Astrocyte (in vitro differentiated cells and primary cell): ENCODE results near the gene MEGF6.

ENCODE experiments used
- CTCF ChIP-seq: IDR thresholded peaks from 2 replicates; pipeline ENCODE4 v1.5.1; 2011; ENCODE audit warnings: low read depth, mild to moderate bottlenecking, inconsistent platforms, low read length, moderate library complexity; ENCODE audit not compliant: insufficient read depth
- EZH2 ChIP-seq: IDR thresholded peaks from 2 replicates; pipeline ENCODE4 v1.6.1; 2012; ENCODE audit warnings: mild to moderate bottlenecking, low read length, inconsistent platforms; ENCODE audit not compliant: insufficient read depth

DNA sequence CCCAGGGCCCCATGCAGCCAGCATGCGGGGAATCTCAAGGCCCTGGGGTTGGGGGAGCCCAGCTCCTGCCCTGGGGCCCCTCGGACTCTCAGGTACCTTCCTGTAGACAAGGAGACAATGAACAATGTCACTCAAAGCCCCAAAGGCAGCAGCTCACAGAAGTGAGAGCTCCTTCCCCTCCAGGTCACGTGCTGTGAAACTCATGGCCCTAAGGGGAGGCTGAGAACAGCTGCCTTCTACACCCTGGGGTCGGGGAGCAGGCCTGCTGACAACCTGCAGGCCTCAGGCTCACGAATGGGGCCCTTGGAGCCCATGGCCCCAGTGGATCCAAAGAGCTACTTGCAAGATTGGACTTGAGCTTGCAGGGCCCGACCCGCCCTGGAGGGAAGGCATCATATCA, 3.2 kb downstream of the MEGF6 start:
- TF ChIP-seq CTCF = no peak
- no peak for TF ChIP-seq EZH2
